ENCODE measurements around the gene CLIP3.
"Not testable (repeated sequence)": the region's sequence is repeated elsewhere in the genome, so short reads cannot be mapped to it uniquely, and the experiment has no call there.

- not testable (repeated sequence) for TF ChIP-seq CTCF, EZH2phosphoT487 (IDR thresholded peaks at IDR 0.05; ENCODE audit: low read length)
Measured at GRCh38 chr19:36041092-36041491, 8.4 kb upstream of the CLIP3 start.
